Heart right ventricle (tissue), 16 donors: ENCODE data around the gene RPS6KB1. TPM values are rescaled to one million over a fixed set of nuclear protein-coding genes. Genes with fewer than 3 reads are reported as not detected.
A peak's percentile ranks its signal among the peaks of the same experiment; 100 is the strongest.
"Not testable (repeated sequence)": the region's sequence is repeated elsewhere in the genome, so short reads cannot be mapped to it uniquely, and the experiment has no call there.

Experiments
- ATAC-seq, 8 donors: fragments of 200-7000 bp; cut with Tn5 transposase; one replicate each; pipeline ENCODE4 v1.9.1; 2020; ENCODE audit warnings: mild to moderate bottlenecking in 8 of 8, moderate library complexity in 8 of 8, moderate number of reproducible peaks in 1 of 8
- DNase-seq, 2 donors: peaks; one replicate each; pipeline ENCODE4 v3.0.0-alpha.2; 2020
- H3K27ac ChIP-seq, 10 donors: fragments of 200-600 bp; sonication (generic) in 2 of 10; one replicate each; pipeline versions ENCODE4 v1.5.0 to v1.8.0; 2020 to 2022; ENCODE audit warnings: mild to moderate bottlenecking in 3 of 10
- H3K27me3 ChIP-seq, 7 donors: fragments of 200-600 bp; one replicate each; pipeline ENCODE4 v1.8.0; 2021 to 2022; ENCODE audit warnings: mild to moderate bottlenecking in 2 of 7
- H3K36me3 ChIP-seq, 9 donors: fragments of 200-600 bp; sonication (generic) in 1 of 9; one replicate each; pipeline versions ENCODE4 v1.5.0 to v1.8.0; 2020 to 2022; ENCODE audit warnings: mild to moderate bottlenecking in 2 of 9
- H3K4me1 ChIP-seq, 9 donors: fragments of 200-600 bp; sonication (generic) in 1 of 9; one replicate each; pipeline versions ENCODE4 v1.5.0 to v1.8.0; 2020 to 2022; ENCODE audit warnings: mild to moderate bottlenecking in 4 of 9
- H3K4me3 ChIP-seq, 10 donors: fragments of 200-600 bp; sonication (generic) in 2 of 10; one replicate each; pipeline versions ENCODE4 v1.5.0 to v1.8.0; 2020 to 2022; ENCODE audit warnings: mild to moderate bottlenecking in 7 of 10, moderate library complexity in 2 of 10
- H3K9me3 ChIP-seq, 11 donors: fragments of 200-600 bp in 10 of 11; sonication (generic) in 2 of 11; one replicate each; pipeline versions ENCODE4 v1.5.0 to v1.8.0; 2013 to 2022; ENCODE audit warnings: mild to moderate bottlenecking in 2 of 11, control low read depth in 1 of 11, moderate library complexity in 1 of 11
- CTCF ChIP-seq, 9 donors: fragments of 200-600 bp; sonication (generic) in 2 of 9; IDR thresholded peaks; one replicate each; pipeline versions ENCODE4 v1.5.0 to v1.8.0; 2021 to 2022; ENCODE audit warnings: antibody characterized with exemption in 9 of 9, mild to moderate bottlenecking in 5 of 9, moderate library complexity in 1 of 9
- WGBS, 2 donors: extraction: QIAGEN DNeasy Blood & Tissue Kit; methylation state at CpG; one replicate each; pipeline ENCODE4 v1.1.7; 2013; ENCODE audit warnings: inconsistent platforms in 1 of 2; 5-methylcytosine and 5-hydroxymethylcytosine counted together
- intact Hi-C, 10 donors: fragments of 100-400 bp; cut with DNase I; formaldehyde crosslinking; loops; one replicate each; pipeline versions ENCODE4 v1.11.1 to v1.14.2; 2022
- polyA plus RNA-seq, 2 donors: library from polyadenylated mRNA; stranded (reverse); fragments of 200-250 nt; gene quantifications; one replicate each; pipeline ENCODE4 v1.2.3, GENCODE V29; 2013
- total RNA-seq, 10 donors: library from RNA; stranded (reverse); fragmentation: NEBNext Ultra II Directional in 3 of 10; extraction: Animal tissue kit (Norgen Biotek cat#: 25700) in 3 of 10; gene quantifications; one replicate each; pipeline versions ENCODE4 v1.2.1 to v1.2.4, GENCODE V29; 2021 to 2023
- donor health status: Arrhythmogenic right ventricular cardiomyopathy.
- donor health status: ischemic (EF 13 %, LVEDD 7.1; RV severe dilation, severe dysfunction).
- donor health status: healthy with polysubstance abuse.
- donor health status: DM: no; HTN: yes; CAD: no.
- donor health status: DM: no; HTN: no; CAD: no.
- donor health status: ischemic (EF 25% LVEDD 6.9; RV normal size, moderate dysfunction).
- donor health status: ischemic (EF 25% LVEDD 5.7; RV mildly dilated, moderate dysfunction).
- donor health status: healthy.
- donor health status: DM: yes; HTN: yes; CAD: no.
- donor health status: Ischemic cardiomyopathy.
- donor health status: ischemic (EF 35%, LVEDD 5.7; RV mildly dilated, moderate dysfunction).
- donor health status: nonischemic (EF 11% LVEDD 7.7; RV severe dilation, severe dysfunction).
- donor health status: DM: yes; HTN: yes; CAD: no.
- donor health status: PGD.
- donor health status: ischemic (EF 29% LVEDD 5.4; RV normal size, mild dysfunction).
- donor health status: nonischemic (EF 23%, LVEDD 6.1; RV moderate dilation, normal function).

RPS6KB1 gene
- total and polyA plus RNA-seq, 12 donors: 5.1 to 30.4 (median 24.7) TPM

- TF ChIP-seq CTCF (IDR thresholded peaks at IDR 0.05): no peak
- Histone ChIP-seq H3K36me3 (peaks cover 0 to 32% (median 0%) of the 10 kb centered on the region in 9 donors), H3K27ac (no peak overlapping the region), H3K4me1 (peaks cover 0 to 11% (median 0%) of the 10 kb centered on the region in 9 donors), H3K9me3 (no peaks in the 10 kb centered on the region), H3K27me3 (no peaks in the 10 kb centered on the region), H3K4me3 (no peak overlapping the region)
- 89 to 92% methylated on average over 2 of the region's 2 CpGs for WGBS, 2 donors
- no peak for DNase-seq
- no peak for ATAC-seq
- intact Hi-C loops: no loop called here
Measured at GRCh38 chr17:59903455-59903854, 10.5 kb downstream of the RPS6KB1 start.

DNA sequence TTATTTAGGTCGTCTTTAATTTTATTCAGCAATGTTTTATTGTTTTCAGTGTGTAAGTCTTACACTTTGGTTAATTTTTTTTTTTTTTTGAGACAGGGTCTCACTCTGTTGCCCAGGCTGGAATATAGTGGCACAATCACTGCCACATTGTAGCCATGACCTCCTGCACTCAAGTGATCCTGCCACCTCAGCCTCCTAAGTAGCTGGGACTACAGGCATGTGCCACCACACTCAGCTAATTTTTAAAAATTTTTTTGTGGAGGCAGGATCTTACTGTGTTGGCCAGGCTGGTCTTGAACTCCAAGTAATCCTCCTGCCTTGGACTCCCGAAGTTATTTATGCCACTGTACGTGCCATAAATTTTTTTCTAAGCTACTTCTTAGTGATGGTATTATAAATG, 14.5 kb downstream of the RPS6KB1 start:
- no peaks in the 10 kb centered on the region for H3K27me3 ChIP-seq
- ATAC-seq: no peak
- 91 to 96% methylated on average over 3 of the region's 3 CpGs for WGBS, 2 donors

DNA sequence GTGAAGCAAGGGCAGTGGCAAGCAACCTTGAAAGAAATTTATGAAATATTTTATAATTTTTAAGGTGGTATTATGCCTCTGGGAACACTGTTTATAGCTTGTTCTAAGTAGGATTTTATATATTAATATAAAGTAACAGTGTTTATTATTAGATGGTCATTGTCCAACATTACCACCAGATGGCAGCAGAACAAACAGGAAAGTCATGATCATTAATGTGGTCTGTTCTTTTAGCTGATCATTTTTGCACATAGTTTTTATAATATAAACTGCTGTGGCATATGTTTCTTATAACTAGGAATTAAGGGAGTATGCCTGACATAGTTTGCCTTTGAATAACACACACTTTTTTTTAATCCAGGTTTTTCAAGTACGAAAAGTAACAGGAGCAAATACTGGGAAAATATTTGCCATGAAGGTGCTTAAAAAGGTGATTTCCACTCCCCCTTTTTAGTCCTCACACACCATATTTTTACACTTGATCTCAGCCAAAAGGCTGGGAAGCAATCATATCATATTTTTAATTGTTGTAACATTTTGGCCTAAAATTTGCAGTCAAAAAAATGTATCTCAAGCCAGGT, 21.4 kb downstream of the RPS6KB1 start:
- Histone ChIP-seq H3K9me3 (no peaks in the 10 kb centered on the region), H3K27ac (no peak overlapping the region), H3K4me1 (no peaks in the 10 kb centered on the region), H3K27me3 (no peaks in the 10 kb centered on the region), H3K4me3 (no peak overlapping the region), H3K36me3 (peaks cover 0 to 95% (median 11%) of the 10 kb centered on the region in 9 donors)
- intact Hi-C loops: loop anchor here in 7 of 10 donors (5.0 to 10.0 kb wide), 4 partner anchors 53 to 530 kb away; no protein-coding TSS in a partner anchor
- peak; percentile 47 to 79 (median 72) for TF ChIP-seq CTCF (IDR thresholded peaks at IDR 0.05)
- DNase-seq: no peak
- ATAC-seq: peak in 1 of 8 donors; percentile 35
- 86 to 91% methylated on average over 1 of the region's 1 CpG for WGBS, 2 donors

More for the DNA sequence above, 14.5 kb downstream of the RPS6KB1 start:
- no peak overlapping the region for H3K27ac ChIP-seq
- intact Hi-C loops: no loop called here
- no peaks in the 10 kb centered on the region for H3K4me1 ChIP-seq
- H3K36me3 ChIP-seq: peaks cover 0 to 48% (median 4%) of the 10 kb centered on the region in 9 donors
- H3K9me3 ChIP-seq: no peaks in the 10 kb centered on the region
- H3K4me3 ChIP-seq: no peak overlapping the region
- TF ChIP-seq CTCF (IDR thresholded peaks at IDR 0.05): no peak
- no peak for DNase-seq

- Histone ChIP-seq H3K27me3 (no peaks in the 10 kb centered on the region), H3K36me3 (peaks cover 0 to 98% (median 19%) of the 10 kb centered on the region in 9 donors), H3K4me3 (no peak overlapping the region), H3K9me3 (no peaks in the 10 kb centered on the region), H3K27ac (no peak overlapping the region), H3K4me1 (no peaks in the 10 kb centered on the region)
- ATAC-seq (no peak), DNase-seq (no peak)
- intact Hi-C loops: loop anchor here in 3 of 10 donors (5.0 to 10.0 kb wide), 3 partner anchors 118 to 528 kb away; no protein-coding TSS in a partner anchor
- no peak for TF ChIP-seq CTCF (IDR thresholded peaks at IDR 0.05)
Measured at GRCh38 chr17:59916446-59916845, 23.5 kb downstream of the RPS6KB1 start.

DNA sequence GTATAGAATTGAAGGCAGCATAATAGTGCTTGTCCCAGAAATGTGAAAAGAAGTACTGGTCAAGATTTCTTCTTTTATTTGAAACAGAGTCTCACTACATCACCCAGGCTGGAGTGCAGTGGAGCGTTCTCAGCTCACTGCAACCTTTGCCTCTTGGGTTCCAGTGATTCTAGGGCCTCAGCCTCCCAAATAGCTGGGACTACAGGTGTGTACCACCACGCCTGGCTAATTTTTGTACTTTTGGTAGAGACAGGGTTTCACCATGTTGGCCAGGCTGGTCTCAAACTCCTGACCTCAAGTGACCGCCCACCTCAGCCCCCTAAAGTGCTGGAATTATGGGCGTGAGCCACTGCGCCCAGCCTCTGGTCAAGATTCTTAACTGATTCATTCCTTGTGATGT, 27.7 kb downstream of the RPS6KB1 start:
- not testable (repeated sequence) for DNase-seq, ATAC-seq, H3K9me3 ChIP-seq, H3K4me3 ChIP-seq, H3K27me3 ChIP-seq, H3K27ac ChIP-seq, H3K4me1 ChIP-seq
- H3K36me3 ChIP-seq: peaks cover 0 to 100% (median 11%) of the 10 kb centered on the region in 9 donors
- 98% methylated on average over 5 of the region's 5 CpGs for WGBS, 2 donors
- intact Hi-C loops: loop anchor here in 1 of 10 donors (10.0 kb wide), 1 partner anchor 124 kb away; no protein-coding TSS in a partner anchor

- not testable (repeated sequence) for ATAC-seq, H3K9me3 ChIP-seq, H3K27me3 ChIP-seq, H3K4me1 ChIP-seq, H3K27ac ChIP-seq, H3K4me3 ChIP-seq, DNase-seq
- intact Hi-C loops: loop anchor here in 1 of 10 donors (10.0 kb wide), 2 partner anchors 135 to 265 kb away; no protein-coding TSS in a partner anchor
- 98 to 100% methylated on average over 2 of the region's 2 CpGs for WGBS, 2 donors
- H3K36me3 ChIP-seq: peaks cover 0 to 100% (median 64%) of the 10 kb centered on the region in 9 donors
Measured at GRCh38 chr17:59930121-59930520, 37.2 kb downstream of the RPS6KB1 start.

- WGBS, 2 donors: 58 to 76% methylated on average over 3 of the region's 3 CpGs
Measured at GRCh38 chr17:59930768-59931167, 37.8 kb downstream of the RPS6KB1 start.

More at GRCh38 chr17:59930768-59931167, 37.8 kb downstream of the RPS6KB1 start:
- ATAC-seq: peak in 1 of 8 donors; percentile 70
- H3K4me1 ChIP-seq, H3K9me3 ChIP-seq, H3K27ac ChIP-seq, H3K27me3 ChIP-seq, DNase-seq, H3K4me3 ChIP-seq: not testable (repeated sequence)
- H3K36me3 ChIP-seq: peaks cover 0 to 100% (median 68%) of the 10 kb centered on the region in 9 donors
- intact Hi-C loops: loop anchor here in 1 of 10 donors (10.0 kb wide), 2 partner anchors 134 to 266 kb away; no protein-coding TSS in a partner anchor
